ENCODE measurements around the gene CREM.

Gene CREM

DNA sequence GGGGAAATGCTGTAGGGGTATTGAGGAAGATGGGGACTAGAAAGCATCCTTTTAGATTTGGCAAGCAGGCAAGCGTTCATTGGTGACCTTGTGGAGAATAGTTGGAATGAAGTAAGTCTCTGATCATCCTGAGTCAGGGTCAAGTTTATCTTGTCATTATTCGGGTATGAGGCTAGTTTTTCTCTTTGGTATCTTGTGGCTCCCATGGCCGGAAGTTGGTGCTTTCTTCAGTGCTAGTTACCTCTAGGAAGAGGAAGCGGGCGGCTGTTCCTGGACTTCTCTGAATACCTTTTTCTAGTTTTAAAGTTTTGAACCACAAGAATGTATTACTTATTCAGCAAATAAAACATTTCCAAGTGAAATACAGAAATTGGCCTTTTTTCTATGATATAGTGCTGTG is 9.2 kb downstream of the CREM start:
- DNase-seq (ENCODE audit: low spot score) = no peak

DNA sequence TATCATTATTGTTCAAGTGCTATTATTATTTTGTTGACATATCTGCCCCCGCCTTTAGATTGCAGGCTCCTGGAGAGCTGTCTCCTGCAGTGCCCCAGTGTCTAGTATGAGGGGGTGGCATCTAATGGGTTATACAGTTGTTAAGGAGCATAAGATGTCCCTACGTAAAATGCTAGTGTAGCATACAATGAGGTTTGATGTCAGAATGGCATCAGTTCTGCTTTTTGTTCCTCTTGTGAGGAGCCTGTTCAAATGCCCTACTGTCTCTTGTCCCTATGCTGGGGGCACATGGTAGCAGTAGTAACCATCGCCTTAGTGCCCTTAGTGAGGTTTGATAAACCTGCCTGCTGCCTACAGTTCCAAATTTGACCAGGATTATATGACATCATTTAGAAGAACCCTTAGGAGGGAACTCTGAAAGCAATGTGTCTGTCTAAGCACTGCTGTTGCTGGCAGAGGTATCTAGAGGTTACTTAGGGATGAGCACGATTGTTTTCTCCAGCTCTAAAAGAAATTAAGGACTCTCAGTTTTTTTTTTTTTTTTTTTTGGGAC is 9.7 kb downstream of the CREM start:
- DNase-seq (ENCODE audit: low spot score) = no peak

DNA sequence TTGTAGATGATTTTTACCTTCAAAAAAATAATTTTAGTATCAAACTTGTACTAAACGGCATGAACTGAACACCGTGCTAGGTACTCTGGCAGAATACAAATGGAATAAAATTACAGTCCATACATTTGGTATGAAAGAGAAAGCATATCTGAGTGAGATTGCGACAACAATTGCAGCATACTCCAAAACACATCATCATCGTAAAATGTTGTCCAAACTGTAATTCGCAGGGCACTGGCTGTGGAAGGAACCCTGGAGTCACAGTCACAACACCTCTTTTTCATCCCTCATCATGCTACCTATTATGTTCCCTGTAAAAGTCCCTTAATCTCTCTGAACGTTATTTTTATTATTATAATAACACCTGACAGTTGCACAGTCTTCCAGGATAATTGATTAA is 13.5 kb downstream of the CREM start:
- no peak for DNase-seq (ENCODE audit: low spot score)

DNA sequence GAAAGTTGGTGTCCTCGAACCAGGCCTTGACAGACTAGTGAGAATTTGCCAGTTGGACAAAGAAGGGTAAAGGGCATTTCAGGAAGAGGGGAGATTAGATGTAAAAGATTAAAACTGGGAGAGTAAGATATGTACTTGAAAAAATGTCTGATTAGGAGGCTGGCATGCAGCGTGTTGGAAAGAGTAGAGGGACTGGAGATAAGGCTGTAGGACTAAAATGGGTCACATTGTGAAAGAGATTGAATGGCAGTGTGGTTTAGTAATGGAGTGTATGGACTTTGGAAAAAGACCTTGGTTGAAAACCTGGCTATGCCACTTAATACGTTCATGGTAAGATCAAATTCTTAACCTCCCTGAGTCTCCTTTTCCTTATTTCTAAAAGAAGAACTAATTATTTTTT is 14.1 kb downstream of the CREM start:
- DNase-seq (ENCODE audit: low spot score) = no peak

DNA sequence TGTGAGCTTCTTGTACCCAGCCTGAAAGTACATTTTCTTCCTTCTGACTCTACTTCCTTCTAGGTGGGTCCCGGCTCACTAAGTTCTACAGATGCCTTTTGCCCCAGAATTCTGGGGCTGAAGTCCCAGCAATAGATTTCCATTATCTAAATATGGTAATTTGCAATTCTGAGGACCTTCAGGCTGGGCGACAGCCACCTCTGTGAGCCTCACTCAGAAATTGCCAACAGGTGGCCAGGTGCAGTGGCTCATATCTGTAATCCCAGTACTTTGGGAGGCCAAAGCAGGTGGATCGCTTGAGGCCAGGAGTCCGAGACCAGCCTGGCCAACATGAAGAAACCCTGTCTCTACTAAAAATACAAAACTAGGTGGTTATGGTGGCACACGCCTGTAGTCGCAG is 23.7 kb downstream of the CREM start:
- DNase-seq (ENCODE audit: low spot score) = no peak

DNA sequence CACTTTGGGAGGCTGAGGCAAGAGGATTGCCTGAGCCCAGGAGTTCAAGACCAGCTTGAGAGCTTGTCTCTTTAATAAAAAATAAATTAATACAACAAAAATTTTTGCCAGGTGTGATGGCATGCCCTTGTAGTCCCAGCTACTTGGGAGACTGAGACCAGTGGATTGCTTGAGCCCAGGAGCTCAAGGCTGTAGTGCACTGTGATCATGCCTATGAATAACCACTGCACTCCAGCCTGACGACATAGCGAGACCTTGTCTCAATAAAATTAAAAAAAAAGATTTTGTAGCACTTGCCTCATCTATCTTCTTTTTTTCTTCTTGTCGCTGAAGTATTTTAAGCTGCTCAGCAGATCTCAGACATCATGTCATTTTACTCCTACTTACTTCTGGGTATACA is 26.3 kb downstream of the CREM start:
- DNase-seq (ENCODE audit: low spot score) = no peak

DNA sequence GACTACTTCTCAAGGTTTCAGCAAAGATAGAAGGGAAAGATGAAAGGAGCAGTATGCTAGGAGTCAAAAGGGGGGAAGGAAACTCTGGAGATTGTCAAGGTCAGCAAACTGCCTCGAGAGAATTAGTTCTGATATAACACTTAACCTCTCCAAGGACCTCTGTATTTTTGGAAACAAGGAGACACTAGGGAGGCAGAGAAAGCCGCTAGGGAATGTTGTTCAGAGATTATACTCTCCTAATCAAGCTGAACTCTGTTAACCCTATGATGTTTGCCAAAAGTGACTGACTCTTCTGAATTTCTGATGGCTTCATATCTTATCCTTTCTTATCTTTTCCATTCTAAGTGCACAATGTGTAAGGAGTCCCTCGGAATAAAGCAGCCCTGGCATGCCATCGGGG is 27.1 kb downstream of the CREM start:
- DNase-seq (ENCODE audit: low spot score) = no peak

DNA sequence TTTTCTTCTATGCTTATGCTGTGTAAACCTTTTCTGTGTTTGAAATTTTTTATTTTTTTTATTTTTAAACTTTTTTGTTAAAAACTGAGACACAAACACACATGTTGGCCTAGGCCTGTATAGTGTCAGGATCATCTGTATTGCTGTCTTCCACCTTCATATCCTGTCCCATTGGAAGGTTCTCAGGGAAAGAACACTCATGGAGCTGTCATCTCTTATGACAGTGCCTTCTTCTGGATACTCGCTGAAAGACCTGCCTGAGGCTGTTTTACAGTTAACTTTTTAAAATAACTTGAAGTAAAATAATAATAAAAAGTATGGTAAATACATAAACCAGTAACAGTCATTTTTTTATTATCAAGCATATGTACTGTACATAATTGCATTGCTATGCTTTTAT is 34.1 kb downstream of the CREM start:
- no peak for DNase-seq (ENCODE audit: low spot score)

DNA sequence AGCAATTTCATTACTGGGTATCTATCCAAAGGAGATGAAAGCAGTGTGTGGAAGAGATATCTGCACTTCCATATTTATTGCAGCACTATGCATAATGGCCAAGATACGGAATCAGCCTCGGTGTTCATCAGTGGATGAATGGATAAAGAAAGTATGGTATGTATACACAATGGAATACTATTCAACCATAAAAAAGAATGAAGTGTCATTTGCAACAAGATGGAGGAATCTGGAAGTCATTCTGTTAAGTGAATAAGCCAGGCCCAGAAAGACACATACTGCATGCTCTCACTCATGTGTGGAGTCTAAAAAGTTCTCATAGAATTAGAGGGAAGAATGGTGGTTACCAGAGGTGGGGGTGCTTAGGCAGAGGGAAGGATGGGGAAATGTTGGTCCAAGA is 35.3 kb downstream of the CREM start:
- no peak for DNase-seq (ENCODE audit: low spot score)

DNA sequence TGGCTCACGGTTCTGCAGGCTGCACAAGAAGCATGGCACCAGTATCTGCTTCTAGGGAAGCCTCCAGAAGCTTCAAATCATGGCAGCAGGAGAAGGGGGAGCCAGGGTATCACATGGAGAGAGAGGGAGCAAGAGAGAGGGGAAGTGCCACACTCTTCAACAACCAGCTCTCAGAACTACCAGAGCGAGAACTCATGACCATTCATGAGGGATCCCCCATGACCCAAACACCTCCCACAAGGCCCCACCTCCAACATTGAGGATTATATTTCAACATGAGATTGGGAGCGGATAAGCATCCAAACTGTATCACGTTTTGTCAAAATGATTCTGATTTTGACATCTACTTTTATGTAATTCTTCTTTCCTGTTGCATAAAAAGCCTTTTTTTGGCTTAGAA is 38.5 kb downstream of the CREM start:
- DNase-seq (ENCODE audit: low spot score) = no peak

DNA sequence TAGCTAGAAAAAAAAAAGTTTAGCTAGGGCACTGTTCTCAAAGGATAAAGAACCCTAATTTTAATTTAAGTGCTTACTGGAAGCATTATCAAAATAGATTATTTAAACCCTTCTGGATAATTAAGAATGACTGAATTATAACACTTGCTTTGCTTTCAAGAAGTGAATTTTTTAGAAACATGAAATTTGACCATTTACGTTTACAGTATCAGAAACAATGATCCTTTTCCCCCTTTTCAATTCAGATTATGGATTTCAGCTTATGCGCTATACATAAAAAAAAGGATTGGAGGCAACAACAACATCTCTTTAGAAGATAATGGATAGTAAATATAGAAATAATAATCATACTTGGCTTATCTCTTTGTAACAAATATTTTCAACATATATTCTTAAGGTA is 39.2 kb downstream of the CREM start:
- no peak for DNase-seq (ENCODE audit: low spot score)

DNA sequence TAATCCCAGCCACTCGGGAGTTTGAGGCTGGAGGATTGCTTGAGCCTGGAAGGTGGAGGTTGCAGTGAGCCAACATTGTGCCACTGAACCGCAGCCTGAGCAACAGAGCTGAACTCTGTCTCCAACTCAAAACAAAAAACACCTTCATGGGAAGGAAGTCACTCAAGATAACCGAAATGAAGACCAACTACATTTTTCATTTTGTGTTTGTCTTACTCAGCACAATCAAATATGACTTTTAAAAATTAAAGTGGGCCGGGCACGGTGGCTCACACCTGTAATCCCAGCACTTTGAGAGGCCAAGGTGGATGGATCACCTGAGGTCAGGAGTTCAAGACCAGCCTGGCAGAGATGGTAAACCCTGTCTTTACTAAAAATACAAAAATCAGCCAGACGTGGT is 40.0 kb downstream of the CREM start:
- no peak for DNase-seq (ENCODE audit: low spot score)

DNA sequence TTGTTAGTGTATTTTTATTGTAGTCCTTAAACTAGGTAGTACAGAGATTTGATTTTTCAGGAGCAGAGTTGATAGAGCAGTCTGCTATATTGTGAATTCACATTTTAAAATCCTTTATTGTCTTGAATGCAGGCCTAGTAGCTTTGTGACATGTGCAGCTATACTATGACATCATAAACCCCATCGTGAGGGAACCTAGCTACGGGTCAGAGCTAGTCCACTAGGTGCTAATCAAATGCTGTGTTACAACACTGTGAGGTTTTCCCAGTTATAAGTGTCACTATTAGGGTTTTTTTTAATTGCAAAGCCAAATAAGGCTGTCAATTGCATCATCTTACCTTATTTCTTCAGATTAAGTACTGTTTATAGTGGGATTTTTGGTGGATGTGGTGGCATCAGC is 40.7 kb downstream of the CREM start:
- DNase-seq (ENCODE audit: low spot score) = no peak

DNA sequence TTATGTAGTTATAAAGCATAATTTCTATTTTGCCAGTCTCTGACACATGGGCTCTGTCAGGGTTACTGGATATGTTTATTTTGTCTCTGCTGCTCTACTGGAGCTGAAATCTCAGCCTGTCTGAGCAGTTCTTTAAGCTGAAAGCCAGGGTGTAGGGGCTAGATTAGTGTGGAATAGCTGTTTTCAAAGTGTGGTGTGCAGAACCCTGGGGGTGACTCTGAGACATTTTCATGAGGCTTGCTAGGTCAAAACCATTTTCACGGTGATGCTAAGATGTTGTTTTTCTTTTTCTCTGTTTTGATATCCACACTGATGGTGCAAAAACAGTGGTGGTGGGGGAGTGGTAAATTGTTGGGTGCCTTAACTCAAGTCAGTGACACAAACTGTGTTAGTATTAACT is 45.5 kb downstream of the CREM start:
- DNase-seq (ENCODE audit: low spot score) = no peak

DNA sequence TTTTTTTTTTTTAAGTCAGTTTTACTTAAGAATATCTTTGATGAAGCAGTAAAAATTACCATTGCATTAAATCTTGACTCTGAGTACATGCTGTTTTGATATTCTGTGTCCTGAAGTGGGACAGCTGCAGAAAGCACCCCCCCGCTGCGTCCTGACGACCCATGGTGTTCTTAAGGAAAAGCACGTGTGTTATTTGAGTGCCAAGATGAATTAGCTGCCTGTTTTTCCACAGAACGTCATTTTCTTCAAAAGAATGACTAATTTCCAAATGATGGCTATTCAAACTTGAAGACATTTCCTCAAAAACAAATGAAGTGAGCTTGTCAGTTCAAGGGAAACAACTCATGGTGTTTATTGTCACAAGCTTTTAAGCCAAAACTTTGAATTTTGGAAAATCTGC is 45.9 kb downstream of the CREM start:
- DNase-seq (ENCODE audit: low spot score) = no peak

DNA sequence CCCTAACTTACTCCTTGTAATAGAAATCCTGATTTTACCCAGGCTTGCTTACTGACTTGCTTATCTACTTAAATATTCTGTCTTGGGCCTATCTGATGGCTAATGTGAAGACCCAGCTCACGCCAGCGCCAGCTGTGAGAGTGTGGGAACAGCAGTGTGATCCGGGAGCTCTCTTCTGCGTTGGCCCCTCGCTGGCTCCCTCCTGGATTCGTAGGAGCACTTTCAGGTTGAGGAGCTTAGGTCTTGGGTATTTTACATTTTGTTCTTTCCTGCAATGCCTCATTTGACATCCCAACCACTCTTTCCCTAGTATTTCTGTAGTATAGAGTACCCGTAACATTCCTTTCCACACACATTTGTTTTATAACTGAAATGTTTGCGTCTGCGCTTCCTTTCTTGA is 51.7 kb downstream of the CREM start:
- no peak for DNase-seq (ENCODE audit: low spot score)

DNA sequence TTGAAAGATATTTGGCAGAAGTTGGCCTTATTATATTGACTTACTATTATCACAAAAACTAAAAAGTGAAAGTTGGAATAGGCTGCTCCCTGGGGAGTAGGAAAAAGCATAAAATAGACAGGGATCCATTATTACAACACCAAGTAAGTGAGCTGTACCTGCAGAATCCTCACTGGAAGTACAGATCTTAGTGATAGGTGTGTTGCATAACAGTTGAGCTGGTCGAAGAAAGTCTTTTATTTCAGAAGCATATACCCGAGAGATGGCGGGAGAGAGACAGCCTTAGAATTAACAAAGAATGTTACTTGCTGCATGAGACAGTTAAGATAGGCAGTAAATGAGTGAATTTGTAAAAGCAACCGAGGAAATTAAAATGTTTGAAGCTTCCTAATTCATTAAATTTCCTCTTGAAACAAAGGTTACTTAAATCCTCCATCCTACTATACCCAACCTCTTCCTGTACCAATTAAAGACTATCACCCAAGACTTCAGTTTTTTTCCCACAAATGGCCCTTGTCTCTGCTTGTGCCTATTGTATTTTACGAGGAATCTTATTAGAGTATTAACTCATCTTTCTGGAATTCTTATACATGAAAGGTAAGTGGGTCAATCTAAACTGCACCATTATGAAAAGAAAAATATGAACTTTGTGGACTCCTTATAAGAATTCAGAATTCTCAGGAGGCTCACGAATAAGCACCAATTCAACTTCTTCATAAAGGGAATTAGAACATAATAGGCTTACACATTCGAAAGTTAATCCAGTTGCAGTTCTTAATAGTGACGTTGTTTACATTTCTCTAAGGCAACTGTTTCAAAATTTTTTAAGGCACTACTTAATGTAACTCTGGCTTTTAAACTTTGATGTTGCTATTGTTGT is 56.2 kb downstream of the CREM start:
- DNase-seq (ENCODE audit: low spot score) = no peak

DNA sequence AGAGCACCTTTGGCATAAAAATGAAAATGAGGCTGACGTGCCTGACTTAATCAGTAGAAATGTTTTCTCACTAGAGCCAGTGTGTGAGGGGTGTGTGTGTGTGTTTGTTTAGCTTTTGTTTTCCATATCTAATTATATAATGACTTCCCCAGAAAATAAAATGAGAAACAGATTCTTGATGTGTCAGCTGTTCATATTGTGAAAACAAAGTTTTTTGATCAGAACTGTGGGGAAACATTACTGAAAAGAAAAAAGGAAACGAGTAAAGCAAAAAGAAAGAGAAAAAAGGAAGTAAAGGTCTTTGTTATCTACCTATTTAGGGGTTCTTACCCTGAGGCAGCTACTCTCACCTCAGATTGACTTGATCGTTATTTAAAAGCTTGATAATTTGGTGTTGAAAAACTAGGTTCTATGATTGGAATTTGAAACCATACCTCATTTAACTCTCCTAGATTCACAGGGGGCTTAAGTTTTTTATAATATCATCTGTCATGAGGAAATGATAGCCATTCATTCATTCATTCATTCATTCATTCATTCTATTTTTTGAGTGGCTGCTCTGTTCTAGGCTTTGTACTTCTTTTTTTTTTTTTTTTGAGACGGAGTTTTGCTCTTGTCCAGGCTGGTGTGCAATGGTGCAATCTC is 58.0 kb downstream of the CREM start:
- no peak for DNase-seq (ENCODE audit: low spot score)

DNA sequence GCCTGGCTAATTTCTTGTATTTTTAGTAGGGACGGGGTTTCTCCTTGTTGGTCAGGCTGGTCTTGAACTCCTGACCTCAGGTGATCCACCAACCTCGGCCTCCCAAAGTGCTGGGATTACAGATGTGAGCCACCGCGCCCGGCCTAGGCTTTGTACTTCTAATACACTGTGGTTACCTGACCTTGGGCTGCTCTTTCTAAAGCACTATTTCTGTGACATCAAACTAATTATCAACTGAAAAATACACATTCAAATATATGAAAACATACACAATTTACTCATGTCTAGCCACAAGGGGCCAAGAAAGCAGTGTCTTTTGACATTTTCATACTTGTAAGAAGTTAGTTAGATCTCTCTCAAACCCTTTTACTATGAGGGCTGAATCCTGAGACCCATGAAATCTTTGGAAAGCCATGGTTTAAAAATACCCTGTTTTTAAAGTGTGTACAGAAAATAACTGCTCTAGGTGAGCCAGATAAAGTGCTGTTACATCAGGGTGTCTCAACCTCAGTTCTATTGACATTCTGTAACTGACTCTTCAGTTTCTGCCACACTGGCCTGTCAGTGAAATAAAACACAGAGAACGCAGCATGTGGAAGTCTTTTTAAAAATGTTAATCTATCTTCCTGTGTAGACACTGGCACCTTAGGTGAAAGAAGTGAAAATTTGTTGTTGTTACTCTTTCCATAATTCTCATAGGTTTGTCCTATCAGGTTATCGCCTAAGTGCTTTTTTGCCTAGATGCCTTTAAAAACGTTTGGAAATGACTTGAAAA is 58.8 kb downstream of the CREM start:
- DNase-seq (ENCODE audit: low spot score) = no peak

DNA sequence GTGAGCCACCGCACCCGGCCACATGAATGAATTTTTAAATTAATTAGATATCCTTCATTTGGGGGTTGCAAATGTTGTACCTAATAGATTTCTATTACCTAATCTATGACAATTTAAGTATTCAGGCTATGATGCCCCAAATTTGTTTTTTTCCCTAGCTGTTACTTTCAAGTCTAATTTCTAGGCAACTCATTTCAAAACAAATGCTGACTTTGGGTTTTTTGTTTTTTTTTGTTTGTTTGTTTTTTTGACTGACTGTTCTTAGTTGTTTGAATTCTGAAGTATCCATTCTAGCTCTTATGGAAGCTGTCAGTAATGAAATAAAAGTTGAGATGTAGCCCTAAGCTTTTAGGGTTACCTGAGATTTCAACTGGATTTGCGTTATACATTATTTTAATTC is 62.3 kb downstream of the CREM start:
- DNase-seq (ENCODE audit: low spot score) = no peak

DNA sequence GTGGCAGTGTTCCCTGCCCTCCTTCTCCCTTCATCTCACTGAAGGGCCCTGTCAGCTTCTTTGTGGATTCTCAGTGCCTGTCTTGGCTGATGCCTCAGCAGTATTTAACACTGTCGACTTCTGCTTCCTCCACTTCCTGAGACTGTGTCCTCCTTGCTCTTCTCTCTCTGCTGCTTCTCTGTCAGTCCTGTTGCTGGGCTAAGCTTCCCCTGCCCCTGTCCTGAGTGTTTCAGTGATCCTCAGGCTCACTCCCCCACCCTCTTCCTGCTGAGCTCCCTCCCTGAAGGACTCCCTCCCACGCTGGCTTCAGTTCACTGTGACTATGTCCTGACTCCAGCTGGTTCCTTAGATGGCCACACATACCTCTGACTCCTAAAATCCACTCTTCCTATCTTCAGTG is 64.9 kb downstream of the CREM start:
- DNase-seq (ENCODE audit: low spot score) = no peak

DNA sequence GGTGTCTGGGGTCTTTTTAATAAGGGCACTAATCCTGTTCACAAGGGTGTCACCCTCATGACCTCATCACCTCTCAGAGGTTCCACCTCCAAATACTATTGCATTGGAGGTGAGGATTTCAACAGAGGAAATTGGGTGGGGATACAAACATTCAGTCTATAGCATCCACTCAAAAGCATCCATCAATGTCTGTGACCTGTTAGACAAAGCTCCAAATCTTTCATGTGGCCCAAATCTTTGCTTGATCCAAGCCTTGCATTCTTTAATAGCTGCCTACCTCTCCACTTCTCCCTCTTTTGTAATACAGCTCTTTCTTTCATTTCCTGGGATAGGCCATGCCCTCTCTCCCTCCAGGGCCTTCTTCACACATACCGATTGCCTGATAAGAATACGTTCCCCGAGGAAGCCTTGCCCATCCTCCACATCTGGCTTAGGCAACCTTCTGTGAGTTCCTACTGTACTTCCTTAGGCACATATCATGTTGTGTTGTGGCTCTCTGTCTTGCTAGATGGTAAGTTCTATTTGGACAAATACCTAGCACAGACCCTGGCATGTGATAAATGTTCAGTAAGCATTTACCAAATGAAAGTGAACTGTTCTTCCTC is 66.1 kb downstream of the CREM start:
- no peak for DNase-seq (ENCODE audit: low spot score)

All from SW480 (cell line).